HCT116 (cell line): ENCODE measurements around the gene FMN1.

Experiments
- EZH2phosphoT487 ChIP-seq: fragments of 200-600 bp; IDR thresholded peaks from 2 replicates; pipeline ENCODE4 v1.6.1; 2018; ENCODE audit warnings: antibody characterized with exemption, borderline replicate concordance
- POLR2A ChIP-seq: IDR thresholded peaks from 2 replicates; pipeline ENCODE4 v1.7.0; 2011; ENCODE audit warnings: borderline replicate concordance; ENCODE audit not compliant: insufficient read depth, insufficient read length; ENCODE audit errors: extremely low read depth
- POLR2AphosphoS5 ChIP-seq: IDR thresholded peaks from 2 replicates; pipeline ENCODE4 v1.6.1; 2011; ENCODE audit warnings: mild to moderate bottlenecking, low read depth, low read length, moderate library complexity
- SIN3A ChIP-seq: IDR thresholded peaks from 2 replicates; pipeline ENCODE4 v1.6.1; 2012; ENCODE audit warnings: low read depth
- SP1 ChIP-seq: IDR thresholded peaks from 2 replicates; pipeline ENCODE4 v1.6.1; 2012; ENCODE audit warnings: low read depth
- TF ChIP-seq, protein P1 (sequence below): IDR thresholded peaks from 2 replicates; pipeline ENCODE4 v1.6.1; 2011; ENCODE audit warnings: mild to moderate bottlenecking, low read length, moderate library complexity; ENCODE audit not compliant: insufficient replicate concordance; ENCODE audit errors: extremely low read depth
- TF ChIP-seq, protein P2 (sequence below), 3 experiments: fragments of 200-600 bp in 1 of 3; sonication (generic) in 1 of 3; IDR thresholded peaks in 2 of 3; conservative IDR thresholded peaks in 1 of 3; 2 replicates each; pipeline ENCODE4 v1.5.1; 2012 to 2017; ENCODE audit warnings: low read depth in 2 of 3, low read length in 2 of 3, antibody characterized with exemption in 1 of 3, borderline replicate concordance in 1 of 3, control low read depth in 1 of 3, mild to moderate bottlenecking in 1 of 3, mixed read lengths in 1 of 3, mixed run types in 1 of 3, moderate library complexity in 1 of 3; ENCODE audit not compliant: insufficient read depth in 1 of 3
- TF ChIP-seq, protein P3 (sequence below): IDR thresholded peaks from 2 replicates; pipeline ENCODE4 v1.6.1; 2012
- TF ChIP-seq, protein P4 (sequence below): IDR thresholded peaks from 2 replicates; pipeline ENCODE4 v1.6.1; 2012

GRCh38 chr15:32943711-32944110 is 250.8 kb downstream of the FMN1 start:
- TF ChIP-seq, protein P1, sequence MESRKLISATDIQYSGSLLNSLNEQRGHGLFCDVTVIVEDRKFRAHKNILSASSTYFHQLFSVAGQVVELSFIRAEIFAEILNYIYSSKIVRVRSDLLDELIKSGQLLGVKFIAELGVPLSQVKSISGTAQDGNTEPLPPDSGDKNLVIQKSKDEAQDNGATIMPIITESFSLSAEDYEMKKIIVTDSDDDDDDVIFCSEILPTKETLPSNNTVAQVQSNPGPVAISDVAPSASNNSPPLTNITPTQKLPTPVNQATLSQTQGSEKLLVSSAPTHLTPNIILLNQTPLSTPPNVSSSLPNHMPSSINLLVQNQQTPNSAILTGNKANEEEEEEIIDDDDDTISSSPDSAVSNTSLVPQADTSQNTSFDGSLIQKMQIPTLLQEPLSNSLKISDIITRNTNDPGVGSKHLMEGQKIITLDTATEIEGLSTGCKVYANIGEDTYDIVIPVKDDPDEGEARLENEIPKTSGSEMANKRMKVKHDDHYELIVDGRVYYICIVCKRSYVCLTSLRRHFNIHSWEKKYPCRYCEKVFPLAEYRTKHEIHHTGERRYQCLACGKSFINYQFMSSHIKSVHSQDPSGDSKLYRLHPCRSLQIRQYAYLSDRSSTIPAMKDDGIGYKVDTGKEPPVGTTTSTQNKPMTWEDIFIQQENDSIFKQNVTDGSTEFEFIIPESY = no peak
- TF ChIP-seq, protein P2, sequence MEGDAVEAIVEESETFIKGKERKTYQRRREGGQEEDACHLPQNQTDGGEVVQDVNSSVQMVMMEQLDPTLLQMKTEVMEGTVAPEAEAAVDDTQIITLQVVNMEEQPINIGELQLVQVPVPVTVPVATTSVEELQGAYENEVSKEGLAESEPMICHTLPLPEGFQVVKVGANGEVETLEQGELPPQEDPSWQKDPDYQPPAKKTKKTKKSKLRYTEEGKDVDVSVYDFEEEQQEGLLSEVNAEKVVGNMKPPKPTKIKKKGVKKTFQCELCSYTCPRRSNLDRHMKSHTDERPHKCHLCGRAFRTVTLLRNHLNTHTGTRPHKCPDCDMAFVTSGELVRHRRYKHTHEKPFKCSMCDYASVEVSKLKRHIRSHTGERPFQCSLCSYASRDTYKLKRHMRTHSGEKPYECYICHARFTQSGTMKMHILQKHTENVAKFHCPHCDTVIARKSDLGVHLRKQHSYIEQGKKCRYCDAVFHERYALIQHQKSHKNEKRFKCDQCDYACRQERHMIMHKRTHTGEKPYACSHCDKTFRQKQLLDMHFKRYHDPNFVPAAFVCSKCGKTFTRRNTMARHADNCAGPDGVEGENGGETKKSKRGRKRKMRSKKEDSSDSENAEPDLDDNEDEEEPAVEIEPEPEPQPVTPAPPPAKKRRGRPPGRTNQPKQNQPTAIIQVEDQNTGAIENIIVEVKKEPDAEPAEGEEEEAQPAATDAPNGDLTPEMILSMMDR (IDR thresholded peaks at IDR 0.05 in 2 of 3, conservative IDR thresholded peaks at IDR 0.05 in 1 of 3; ENCODE audit: borderline replicate concordance in 1 of 3, insufficient read depth in 1 of 3, low read depth in 2 of 3, low read length in 2 of 3) = no peak
- TF ChIP-seq, protein P3, sequence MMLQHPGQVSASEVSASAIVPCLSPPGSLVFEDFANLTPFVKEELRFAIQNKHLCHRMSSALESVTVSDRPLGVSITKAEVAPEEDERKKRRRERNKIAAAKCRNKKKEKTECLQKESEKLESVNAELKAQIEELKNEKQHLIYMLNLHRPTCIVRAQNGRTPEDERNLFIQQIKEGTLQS = no peak
- TF ChIP-seq SIN3A (no peak), POLR2A (no peak), POLR2AphosphoS5 (no peak), SP1 (no peak), EZH2phosphoT487 (no peak)
- TF ChIP-seq, protein P4, sequence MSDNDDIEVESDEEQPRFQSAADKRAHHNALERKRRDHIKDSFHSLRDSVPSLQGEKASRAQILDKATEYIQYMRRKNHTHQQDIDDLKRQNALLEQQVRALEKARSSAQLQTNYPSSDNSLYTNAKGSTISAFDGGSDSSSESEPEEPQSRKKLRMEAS = no peak
